ENCODE measurements around the gene B4GALNT3.

B4GALNT3 gene

GRCh38 chr12:559208-559905 lies 99.6 kb downstream of the B4GALNT3 start:
- no peak for DNase-seq (ENCODE audit: low read depth in 2 of 2)

- no peak for DNase-seq (ENCODE audit: low read depth in 2 of 2)
Measured at GRCh38 chr12:559906-560455, 100.2 kb downstream of the B4GALNT3 start.

DNA sequence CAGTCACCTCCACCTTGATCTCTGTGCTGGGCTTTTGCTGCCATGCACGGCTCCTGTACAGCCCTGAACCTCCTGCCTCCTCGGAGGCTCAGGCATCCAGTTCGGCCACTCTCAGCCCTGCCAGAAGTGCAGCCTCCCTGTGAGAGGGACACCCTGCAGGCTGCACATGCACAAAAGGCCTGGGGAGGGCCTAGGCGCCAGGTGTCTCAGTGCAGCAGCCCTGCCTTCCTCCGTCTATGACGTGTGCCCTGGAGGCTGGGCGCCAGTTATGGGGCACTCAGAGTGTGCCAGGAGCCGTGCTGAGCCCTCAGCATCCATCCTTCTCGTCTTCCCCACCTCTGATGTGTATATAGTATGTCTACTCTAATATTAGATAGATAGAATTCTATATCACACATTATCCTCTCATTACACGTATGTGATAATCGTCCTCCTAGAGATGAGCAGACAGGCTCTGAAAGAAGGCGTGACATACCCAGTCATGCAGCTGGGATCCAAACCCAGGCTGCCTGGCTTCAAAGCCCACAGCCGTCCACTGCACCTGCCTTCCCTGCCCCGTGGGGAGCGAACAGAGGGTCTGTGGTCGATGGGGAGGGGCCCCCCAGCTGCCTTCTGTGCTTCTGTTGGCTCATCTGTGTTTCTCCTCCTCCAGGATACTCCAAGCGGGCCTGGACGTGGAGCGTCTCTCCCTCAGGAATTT lies 101.1 kb downstream of the B4GALNT3 start:
- no peak for DNase-seq (ENCODE audit: low read depth in 2 of 2)

DNA sequence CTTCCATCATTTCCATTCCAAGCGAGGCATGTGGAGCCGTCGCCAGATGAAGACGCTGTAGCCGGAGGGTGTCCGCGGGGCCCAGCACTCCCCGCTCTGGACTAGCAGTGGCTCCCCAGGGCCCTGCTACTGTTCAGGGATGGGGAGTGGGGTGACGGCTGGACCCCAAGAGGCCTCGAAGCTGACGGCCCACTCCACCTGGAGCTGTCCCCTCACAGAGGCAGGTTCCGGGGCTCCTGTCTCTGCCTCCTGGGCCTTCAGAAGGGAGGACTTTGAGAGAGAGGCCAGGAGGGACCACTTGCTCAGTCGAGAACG lies 101.6 kb downstream of the B4GALNT3 start:
- no peak for DNase-seq (ENCODE audit: low read depth in 2 of 2)

DNA sequence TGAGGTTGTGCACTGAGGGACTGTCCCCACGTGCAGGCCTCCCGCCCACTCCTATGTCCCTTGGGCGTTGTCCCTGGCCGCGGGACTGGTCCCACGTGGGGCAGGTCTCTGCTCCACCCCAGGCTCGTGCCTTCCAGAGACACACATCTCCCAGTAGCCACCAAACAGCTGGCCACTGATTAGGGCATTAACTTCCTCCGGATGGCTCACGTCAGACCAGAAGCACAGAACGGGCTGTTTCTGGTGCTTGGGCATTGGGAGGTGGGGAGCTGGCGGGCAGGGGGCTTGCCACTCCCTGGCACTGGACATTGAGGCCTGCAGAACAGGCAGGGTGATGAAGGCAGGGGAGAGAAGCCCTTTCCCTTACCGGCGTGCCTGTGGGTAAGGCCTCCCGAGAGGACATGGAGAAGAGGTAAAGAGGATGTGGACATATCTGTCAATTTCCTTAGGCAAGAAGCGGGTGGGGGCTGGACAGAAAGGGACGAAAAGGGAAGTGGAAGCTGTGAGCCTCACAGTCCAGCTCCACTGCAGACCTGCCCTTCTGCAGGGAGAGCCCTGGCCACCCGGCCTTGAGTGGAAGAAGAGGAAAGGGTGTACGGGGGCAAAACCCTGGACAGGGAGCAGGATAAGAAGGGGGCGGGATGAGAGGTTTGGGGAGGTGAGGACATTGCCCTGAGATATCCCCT lies 102.3 kb downstream of the B4GALNT3 start:
- no peak for DNase-seq (ENCODE audit: low read depth in 2 of 2)

DNA sequence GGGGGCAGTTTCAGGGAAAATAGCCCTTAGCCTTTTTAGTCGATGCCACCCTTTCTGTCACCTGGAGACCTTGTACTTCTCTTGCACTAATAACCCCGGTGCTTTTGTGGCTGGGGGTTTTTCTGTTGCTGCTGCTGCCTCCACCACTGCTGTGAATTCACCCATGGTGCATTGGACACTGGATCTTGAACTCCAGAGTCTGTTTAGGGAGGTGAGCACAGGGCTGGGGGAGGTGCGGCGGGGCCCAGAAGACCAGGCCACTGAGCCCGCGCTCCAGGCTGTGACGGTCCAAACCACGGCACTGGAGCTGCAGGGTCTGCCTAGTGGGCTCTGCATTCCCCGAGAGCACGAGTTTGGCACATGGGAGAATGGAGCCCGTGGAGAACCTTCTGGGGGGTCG lies 102.9 kb downstream of the B4GALNT3 start:
- DNase-seq (ENCODE audit: low read depth in 2 of 2): no peak

- peak; percentile 21 to 32 for DNase-seq (ENCODE audit: low read depth in 2 of 2)
Measured at GRCh38 chr12:563250-563781, 103.6 kb downstream of the B4GALNT3 start.

DNA sequence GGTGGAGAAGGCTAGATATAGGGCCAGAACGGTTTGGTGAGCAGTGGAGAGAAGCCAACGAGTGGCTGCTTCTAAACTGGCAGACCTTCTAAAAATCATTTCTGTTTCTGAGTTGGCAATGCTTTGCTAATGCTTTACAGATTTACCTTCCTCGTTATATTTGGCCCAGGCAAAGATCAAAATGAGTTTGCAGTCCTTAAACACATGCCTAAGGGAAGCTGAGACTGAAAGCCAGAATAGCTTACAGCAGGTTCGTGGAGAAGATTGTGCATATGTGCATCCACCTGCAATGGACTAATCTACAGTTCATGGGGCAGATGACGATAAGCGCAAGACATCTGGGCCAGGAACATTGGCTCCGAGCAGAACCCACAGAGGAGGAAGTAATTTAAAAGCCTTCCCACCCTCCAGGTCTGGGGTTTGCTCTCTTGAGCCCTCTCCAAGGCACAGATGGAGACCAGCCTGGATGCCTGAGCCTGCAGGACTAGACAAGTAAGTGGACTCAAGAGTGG lies 104.1 kb downstream of the B4GALNT3 start:
- DNase-seq (ENCODE audit: low read depth in 2 of 2): no peak

DNA sequence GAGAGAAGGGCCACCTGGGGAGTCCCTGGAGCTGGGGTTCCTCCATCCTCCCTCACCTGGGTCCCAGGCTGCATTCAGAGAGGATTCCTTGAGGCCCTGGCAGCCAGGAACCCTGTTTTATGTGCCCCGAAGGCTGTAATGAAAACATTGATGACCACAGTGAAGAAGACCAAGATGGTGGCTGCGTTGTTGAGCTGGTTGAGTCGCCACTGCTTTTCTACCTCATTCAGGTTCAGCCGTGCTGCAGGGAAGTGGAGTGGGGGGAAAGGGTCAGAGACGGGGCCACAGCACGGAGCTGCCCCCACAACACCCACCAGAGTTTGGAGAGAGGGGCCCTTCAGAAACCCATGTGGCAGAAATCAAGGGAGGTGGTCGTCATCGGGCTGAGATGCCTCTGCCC lies 105.4 kb downstream of the B4GALNT3 start:
- no peak for DNase-seq (ENCODE audit: low read depth in 2 of 2)

GRCh38 chr12:565589-566105 lies 105.9 kb downstream of the B4GALNT3 start:
- DNase-seq (ENCODE audit: low read depth in 2 of 2): no peak

DNA sequence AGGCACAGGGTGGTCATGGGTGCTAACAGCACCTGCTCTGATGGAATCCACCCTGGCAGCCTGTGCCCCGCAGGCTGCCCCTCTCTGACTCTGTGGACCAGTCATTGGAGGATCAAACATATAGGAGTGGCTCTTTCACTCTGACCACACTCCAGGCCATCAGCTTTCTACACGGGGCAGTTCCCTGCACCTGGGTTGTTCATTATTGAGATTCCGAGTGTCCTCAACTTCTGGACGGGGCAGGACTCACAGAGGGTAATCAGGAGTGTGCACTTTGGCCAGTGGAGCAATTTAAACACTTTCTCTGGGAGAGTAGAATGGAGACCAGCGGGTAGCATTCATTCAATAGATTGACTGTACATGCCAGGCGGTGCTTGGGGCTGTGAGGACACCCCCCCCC lies 108.7 kb downstream of the B4GALNT3 start:
- no peak for DNase-seq (ENCODE audit: low read depth in 2 of 2)

GRCh38 chr12:569091-569676 lies 109.4 kb downstream of the B4GALNT3 start:
- no peak for DNase-seq (ENCODE audit: low read depth in 2 of 2)

- DNase-seq (ENCODE audit: low read depth in 2 of 2): peak; percentile 64 to 80
Measured at GRCh38 chr12:569803-570434, 110.2 kb downstream of the B4GALNT3 start.

GRCh38 chr12:570435-570920 lies 110.7 kb downstream of the B4GALNT3 start:
- no peak for DNase-seq (ENCODE audit: low read depth in 2 of 2)

DNA sequence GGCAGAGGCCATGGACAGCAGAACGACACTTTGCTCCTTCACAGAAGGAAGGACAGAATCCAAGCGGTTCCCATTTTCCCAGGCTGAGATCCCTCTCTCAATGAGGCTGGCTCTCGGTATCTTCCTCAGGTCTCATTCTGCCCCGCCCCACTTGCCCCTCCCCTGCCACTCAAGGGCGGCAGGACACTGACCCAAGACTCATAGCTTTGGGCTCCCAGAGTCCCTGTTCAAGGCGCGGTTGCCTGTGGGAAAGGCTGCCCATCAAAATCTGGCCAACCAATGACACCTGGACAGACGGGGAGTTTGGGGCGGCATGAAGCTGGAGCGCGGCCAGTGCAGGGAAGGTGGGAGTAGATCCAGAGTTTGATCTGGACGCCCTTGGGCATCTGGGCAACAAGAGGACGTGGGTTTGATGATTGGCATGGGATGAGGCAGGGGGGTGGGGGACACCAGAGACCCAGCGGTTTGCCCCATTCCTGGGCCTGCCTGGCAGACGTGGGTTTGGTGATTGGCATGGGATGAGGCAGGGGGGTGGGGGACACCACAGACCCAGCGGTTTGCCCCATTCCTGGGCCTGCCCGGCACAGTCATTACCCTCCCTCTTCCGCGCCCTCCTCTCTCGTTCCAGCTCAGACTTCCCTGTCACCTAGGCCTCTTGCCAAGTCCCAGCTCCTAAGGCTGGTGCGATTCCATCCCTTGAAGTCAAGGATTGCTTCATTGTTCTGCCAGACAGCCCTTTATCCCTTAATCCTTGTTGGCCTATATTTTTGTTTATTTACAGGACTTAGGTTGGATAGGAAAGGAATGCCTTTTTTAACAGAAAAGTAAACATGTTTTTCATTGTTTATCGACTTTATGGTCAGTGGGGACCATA lies 111.4 kb downstream of the B4GALNT3 start:
- DNase-seq (ENCODE audit: low read depth in 2 of 2): no peak

GRCh38 chr12:571795-572531 lies 112.2 kb downstream of the B4GALNT3 start:
- no peak for DNase-seq (ENCODE audit: low read depth in 2 of 2)

- no peak for DNase-seq (ENCODE audit: low read depth in 2 of 2)
Measured at GRCh38 chr12:572532-572899, 112.8 kb downstream of the B4GALNT3 start.

- no peak for DNase-seq (ENCODE audit: low read depth in 2 of 2)
Measured at GRCh38 chr12:573232-573631, 113.5 kb downstream of the B4GALNT3 start.

- no peak for DNase-seq (ENCODE audit: low read depth in 2 of 2)
Measured at GRCh38 chr12:574475-575128, 114.9 kb downstream of the B4GALNT3 start.

Measured in stimulated activated CD8-positive, alpha-beta memory T cell treated with anti-CD3 and anti-CD28 coated beads, Interleukin-2, amount 100 ng/mL, for 1 hour (primary cell).